MM.1S (cell line): ENCODE measurements around the gene ZNF506.
"Not testable (repeated sequence)": the region's sequence is repeated elsewhere in the genome, so short reads cannot be mapped to it uniquely, and the experiment has no call there.

Experiments
- DNase-seq: peaks from one replicate; pipeline ENCODE4 v3.0.0-alpha.2; 2015
- H2AFZ ChIP-seq: fragments of 300-600 bp; sonication (generic); 2 replicates; pipeline ENCODE4 v1.6.0; 2016; ENCODE audit warnings: antibody characterized with exemption, low read length
- H3F3A ChIP-seq: fragments of 300-600 bp; sonication (generic); 2 replicates; pipeline ENCODE4 v1.6.1; 2016; ENCODE audit warnings: mild to moderate bottlenecking, antibody characterized with exemption, low read length, moderate library complexity, mixed read lengths; ENCODE audit not compliant: insufficient read depth
- H3K27ac ChIP-seq: fragments of 300-600 bp; sonication (generic); 2 replicates; pipeline ENCODE4 v1.5.1; 2016; ENCODE audit warnings: mild to moderate bottlenecking, low read length
- H3K27me3 ChIP-seq: fragments of 300-600 bp; sonication (generic); replicated peaks from 2 replicates; pipeline ENCODE4 v1.6.0; 2016; ENCODE audit warnings: low read length; ENCODE audit not compliant: insufficient read depth
- H3K36me3 ChIP-seq: fragments of 300-600 bp; sonication (generic); replicated peaks from 2 replicates; pipeline ENCODE4 v1.6.1; 2016; ENCODE audit warnings: mild to moderate bottlenecking, low read length, mixed read lengths; ENCODE audit not compliant: insufficient read depth
- H3K4me1 ChIP-seq: fragments of 300-600 bp; sonication (generic); 2 replicates; pipeline ENCODE4 v1.6.1; 2016; ENCODE audit warnings: low read length, mixed read lengths
- H3K4me2 ChIP-seq: fragments of 300-600 bp; sonication (generic); 2 replicates; pipeline ENCODE4 v1.6.0; 2016; ENCODE audit warnings: low read depth, low read length
- H3K4me3 ChIP-seq: fragments of 300-600 bp; sonication (generic); 2 replicates; pipeline ENCODE4 v1.5.1; 2016; ENCODE audit warnings: low read length, mixed read lengths
- H3K79me2 ChIP-seq: fragments of 300-600 bp; sonication (generic); 2 replicates; pipeline ENCODE4 v1.6.1; 2016; ENCODE audit warnings: mixed run types, low read length, mixed read lengths
- H3K9ac ChIP-seq: fragments of 300-600 bp; sonication (generic); 2 replicates; pipeline ENCODE4 v1.6.1; 2016; ENCODE audit warnings: low read length, mixed read lengths
- H3K9me2 ChIP-seq: fragments of 300-600 bp; sonication (generic); replicated peaks from 2 replicates; pipeline ENCODE4 v1.6.1; 2016; ENCODE audit warnings: mild to moderate bottlenecking, low read length, mixed read lengths; ENCODE audit not compliant: insufficient read depth
- H3K9me3 ChIP-seq: fragments of 300-600 bp; sonication (generic); replicated peaks from 2 replicates; pipeline ENCODE4 v1.6.1; 2016; ENCODE audit warnings: mild to moderate bottlenecking, low read length, mixed read lengths; ENCODE audit not compliant: insufficient read depth
- H4K20me1 ChIP-seq: fragments of 300-600 bp; sonication (generic); 2 replicates; pipeline ENCODE4 v1.6.1; 2016; ENCODE audit warnings: mild to moderate bottlenecking, low read length, moderate library complexity, mixed read lengths; ENCODE audit not compliant: insufficient read depth
- EZH2 ChIP-seq: fragments of 300-600 bp; sonication (generic); optimal IDR thresholded peaks from 2 replicates; pipeline ENCODE3; 2017; ENCODE audit warnings: low read depth, mild to moderate bottlenecking, antibody characterized with exemption, low read length, mixed read lengths
- EZH2phosphoT487 ChIP-seq: fragments of 300-600 bp; sonication (generic); IDR thresholded peaks from 2 replicates; pipeline ENCODE4 v1.6.1; 2018; ENCODE audit warnings: antibody characterized with exemption, low read length
- TF ChIP-seq, protein P1 (sequence below): fragments of 300-600 bp; sonication (generic); IDR thresholded peaks from 2 replicates; pipeline ENCODE4 v1.5.1; 2016; ENCODE audit warnings: antibody characterized with exemption, low read length, mixed read lengths

Gene ZNF506

DNA sequence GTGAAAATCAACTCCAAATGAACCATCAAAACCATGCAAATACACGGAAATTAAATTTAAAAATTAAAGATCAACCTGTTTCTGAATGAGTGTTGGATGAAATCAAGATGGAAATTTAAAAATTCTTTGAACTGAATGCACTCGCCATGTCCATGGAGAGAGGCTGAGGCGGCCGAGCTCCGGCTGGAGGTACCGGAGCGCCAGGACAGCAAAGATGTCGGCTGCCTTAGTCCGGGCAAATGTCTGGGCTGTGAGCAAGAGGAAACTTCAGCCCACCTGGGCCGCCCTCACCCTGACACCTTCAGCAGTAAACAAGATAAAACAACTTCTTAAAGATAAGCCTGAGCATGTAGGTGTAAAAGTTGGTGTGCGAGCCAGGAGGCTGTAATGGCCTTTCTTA is 5.3 kb upstream of the ZNF506 start:
- no peak overlapping the region for H2AFZ ChIP-seq
- H4K20me1 ChIP-seq: no peaks in the 10 kb centered on the region
- no peak overlapping the region for H3K4me3 ChIP-seq
- no peak for DNase-seq
- no peak overlapping the region for H3K27ac ChIP-seq
- H3K9ac ChIP-seq: no peak overlapping the region
- H3K79me2 ChIP-seq: no peaks in the 10 kb centered on the region
- H3K27me3 ChIP-seq: no peaks in the 10 kb centered on the region
- H3K9me2 ChIP-seq: no peaks in the 10 kb centered on the region
- TF ChIP-seq EZH2 (no peak), EZH2phosphoT487 (no peak)
- TF ChIP-seq, protein P1, sequence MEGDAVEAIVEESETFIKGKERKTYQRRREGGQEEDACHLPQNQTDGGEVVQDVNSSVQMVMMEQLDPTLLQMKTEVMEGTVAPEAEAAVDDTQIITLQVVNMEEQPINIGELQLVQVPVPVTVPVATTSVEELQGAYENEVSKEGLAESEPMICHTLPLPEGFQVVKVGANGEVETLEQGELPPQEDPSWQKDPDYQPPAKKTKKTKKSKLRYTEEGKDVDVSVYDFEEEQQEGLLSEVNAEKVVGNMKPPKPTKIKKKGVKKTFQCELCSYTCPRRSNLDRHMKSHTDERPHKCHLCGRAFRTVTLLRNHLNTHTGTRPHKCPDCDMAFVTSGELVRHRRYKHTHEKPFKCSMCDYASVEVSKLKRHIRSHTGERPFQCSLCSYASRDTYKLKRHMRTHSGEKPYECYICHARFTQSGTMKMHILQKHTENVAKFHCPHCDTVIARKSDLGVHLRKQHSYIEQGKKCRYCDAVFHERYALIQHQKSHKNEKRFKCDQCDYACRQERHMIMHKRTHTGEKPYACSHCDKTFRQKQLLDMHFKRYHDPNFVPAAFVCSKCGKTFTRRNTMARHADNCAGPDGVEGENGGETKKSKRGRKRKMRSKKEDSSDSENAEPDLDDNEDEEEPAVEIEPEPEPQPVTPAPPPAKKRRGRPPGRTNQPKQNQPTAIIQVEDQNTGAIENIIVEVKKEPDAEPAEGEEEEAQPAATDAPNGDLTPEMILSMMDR: no peak
- H3K4me1 ChIP-seq: 0 out of 2 replicates have a peak, but pooled peaks cover 8% of the 10 kb centered on the region
- no peaks in the 10 kb centered on the region for H3F3A ChIP-seq
- H3K9me3 ChIP-seq: peaks cover 3% of the 10 kb centered on the region; the same call in 1 of the 2 replicates
- no peaks in the 10 kb centered on the region for H3K36me3 ChIP-seq
- H3K4me2 ChIP-seq: no peak overlapping the region

GRCh38 chr19:19823916-19824315 is 2.4 kb upstream of the ZNF506 start:
- no peak overlapping the region for H3K27ac ChIP-seq
- H2AFZ ChIP-seq: no peak overlapping the region
- 0 out of 2 replicates have a peak, but pooled peaks cover 8% of the 10 kb centered on the region for H3K4me1 ChIP-seq
- peak; percentile 7 for DNase-seq
- no peaks in the 10 kb centered on the region for H3F3A ChIP-seq
- TF ChIP-seq EZH2phosphoT487: no peak
- TF ChIP-seq, protein P1: no peak
- TF ChIP-seq EZH2: no peak
- no peak overlapping the region for H3K4me2 ChIP-seq
- no peaks in the 10 kb centered on the region for H3K79me2 ChIP-seq
- H3K9me3 ChIP-seq: 0 out of 2 replicates have a peak, but pooled peaks cover 3% of the 10 kb centered on the region
- no peaks in the 10 kb centered on the region for H3K36me3 ChIP-seq
- no peaks in the 10 kb centered on the region for H3K9me2 ChIP-seq
- H3K4me3 ChIP-seq: no peak overlapping the region
- H4K20me1 ChIP-seq: no peaks in the 10 kb centered on the region
- H3K9ac ChIP-seq: no peak overlapping the region
- H3K27me3 ChIP-seq: no peaks in the 10 kb centered on the region

- H3F3A ChIP-seq, H3K36me3 ChIP-seq, H3K4me3 ChIP-seq, H3K9me2 ChIP-seq, DNase-seq, H3K4me1 ChIP-seq, H3K4me2 ChIP-seq, H3K27me3 ChIP-seq, H3K9ac ChIP-seq, H3K9me3 ChIP-seq, H3K27ac ChIP-seq, H2AFZ ChIP-seq, H4K20me1 ChIP-seq, H3K79me2 ChIP-seq: not testable (repeated sequence)
Observed at GRCh38 chr19:19821976-19822375, 426 bp upstream of the ZNF506 start.

GRCh38 chr19:19820774-19821320 is 703 bp downstream of the ZNF506 start:
- Histone ChIP-seq H3K9ac (peak overlapping the region; percentile 14; the same call in 1 of the 2 replicates), H3K27ac (no peak overlapping the region), H3K9me3 (0 out of 2 replicates have a peak, but pooled peaks cover 3% of the 10 kb centered on the region), H3K9me2 (no peaks in the 10 kb centered on the region), H4K20me1 (no peaks in the 10 kb centered on the region), H3K4me1 (0 out of 2 replicates have a peak, but pooled peaks cover 8% of the 10 kb centered on the region), H3K36me3 (no peaks in the 10 kb centered on the region), H3K79me2 (no peaks in the 10 kb centered on the region), H3K4me2 (no peak overlapping the region), H3K27me3 (no peaks in the 10 kb centered on the region), H2AFZ (peak overlapping the region; percentile 30), H3K4me3 (peak overlapping the region; percentile 49), H3F3A (no peaks in the 10 kb centered on the region)
- TF ChIP-seq EZH2phosphoT487 (no peak), EZH2 (no peak)
- TF ChIP-seq, protein P1: no peak
- no peak for DNase-seq
